Muscle of back (tissue), 11 donors: ENCODE results near the gene TMEM8B. TPM values are rescaled to one million over a fixed set of nuclear protein-coding genes. Genes with fewer than 3 reads are reported as not detected.
A peak's percentile ranks its signal among the peaks of the same experiment; 100 is the strongest.
"Not testable (repeated sequence)": the region's sequence is repeated elsewhere in the genome, so short reads cannot be mapped to it uniquely, and the experiment has no call there.

Experiments
- DNase-seq, 3 donors: peaks; one replicate each; pipeline versions ENCODE4 v3.0.0 to v3.0.0-alpha.2; 2013
- polyA plus RNA-seq, 10 donors: library from polyadenylated mRNA; unstranded; fragments of 120-200 nt; gene quantifications; one replicate each; pipeline ENCODE4 v1.2.1, GENCODE V29; 2013; ENCODE audit not compliant: insufficient read length in 10 of 10

Gene TMEM8B
- polyA plus RNA-seq, 10 donors = 14.0 to 21.2 (median 18.4) TPM

- peak in 2 of 3 donors; percentile 66 to 85 for DNase-seq
Observed at GRCh38 chr9:35906923-35907699, 78.1 kb downstream of the TMEM8B start.

GRCh38 chr9:35907711-35908503 is 78.9 kb downstream of the TMEM8B start:
- peak; percentile 87 to 95 (median 94) for DNase-seq

- DNase-seq = peak; percentile 43 to 83 (median 63)
Observed at GRCh38 chr9:35908504-35909125, 79.6 kb downstream of the TMEM8B start.

DNA sequence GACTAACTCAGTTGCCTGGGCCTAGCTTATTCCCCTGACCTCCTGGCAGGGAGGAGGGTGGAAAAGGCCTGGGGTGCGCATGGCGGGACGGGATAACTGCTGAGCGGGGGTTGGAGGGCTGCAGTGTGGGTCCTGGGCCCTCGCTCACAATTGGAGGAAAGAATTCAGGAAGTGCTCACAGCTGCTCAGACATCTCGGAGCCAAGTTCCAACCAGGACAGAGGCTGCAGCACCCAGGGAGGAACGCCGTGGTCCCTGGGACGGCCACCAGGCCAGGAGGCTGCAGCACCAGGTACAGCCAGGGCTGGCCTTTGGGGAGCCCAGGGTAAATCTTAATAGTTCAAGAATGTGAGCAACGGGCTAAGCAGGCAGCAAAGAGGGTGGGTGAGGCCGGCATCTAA is 80.2 kb downstream of the TMEM8B start, which contains the start of gene SPAAR:
SPAAR (plus strand) TSS at position 217 of the 400 bp plus-strand sequence. CDS start 974 bp downstream, outside the sequence.
- peak in 1 of 3 donors; percentile 27 for DNase-seq

DNA sequence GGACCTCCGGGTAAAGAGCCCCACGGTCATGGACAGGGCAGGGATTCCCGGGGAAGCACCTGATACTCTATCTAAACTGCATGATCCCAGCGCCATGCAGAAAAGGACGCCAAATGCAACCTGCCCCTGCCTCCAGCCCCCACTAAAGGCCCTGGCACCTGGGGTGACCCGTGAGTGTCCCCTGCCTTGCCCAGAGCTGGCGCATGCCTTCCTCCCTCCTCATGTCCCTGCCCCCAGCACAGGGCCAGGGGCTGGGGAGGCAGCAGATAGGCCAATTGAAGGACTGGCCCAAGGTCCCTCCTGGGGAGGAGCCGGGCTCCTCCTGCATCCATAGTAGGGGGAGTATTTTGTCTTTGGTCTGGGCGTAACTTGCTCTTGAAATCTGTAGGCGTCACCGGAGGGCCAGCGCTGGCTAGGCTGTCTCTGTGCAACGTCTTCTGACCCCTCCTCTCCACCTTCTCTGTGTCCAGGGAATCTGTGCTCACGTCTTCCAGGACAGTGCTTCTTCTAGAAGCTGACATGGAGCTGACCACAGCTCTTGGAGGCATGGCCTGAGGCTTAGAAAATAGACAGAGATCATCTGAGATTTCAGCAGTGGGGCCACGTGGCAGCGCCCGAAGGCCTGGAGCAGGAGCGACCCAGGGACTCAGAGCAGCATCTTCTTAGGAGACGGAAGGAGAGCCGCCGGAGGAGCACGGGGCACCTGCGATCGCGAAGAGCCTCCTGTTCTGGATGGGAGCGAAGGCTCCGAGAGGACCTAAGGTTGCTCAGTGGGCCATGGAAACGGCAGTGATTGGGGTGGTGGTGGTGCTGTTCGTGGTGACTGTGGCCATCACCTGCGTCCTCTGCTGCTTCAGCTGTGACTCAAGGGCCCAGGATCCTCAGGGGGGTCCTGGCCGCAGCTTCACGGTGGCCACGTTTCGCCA is 80.9 kb downstream of the TMEM8B start:
- DNase-seq = peak in 1 of 3 donors; percentile 51

DNA sequence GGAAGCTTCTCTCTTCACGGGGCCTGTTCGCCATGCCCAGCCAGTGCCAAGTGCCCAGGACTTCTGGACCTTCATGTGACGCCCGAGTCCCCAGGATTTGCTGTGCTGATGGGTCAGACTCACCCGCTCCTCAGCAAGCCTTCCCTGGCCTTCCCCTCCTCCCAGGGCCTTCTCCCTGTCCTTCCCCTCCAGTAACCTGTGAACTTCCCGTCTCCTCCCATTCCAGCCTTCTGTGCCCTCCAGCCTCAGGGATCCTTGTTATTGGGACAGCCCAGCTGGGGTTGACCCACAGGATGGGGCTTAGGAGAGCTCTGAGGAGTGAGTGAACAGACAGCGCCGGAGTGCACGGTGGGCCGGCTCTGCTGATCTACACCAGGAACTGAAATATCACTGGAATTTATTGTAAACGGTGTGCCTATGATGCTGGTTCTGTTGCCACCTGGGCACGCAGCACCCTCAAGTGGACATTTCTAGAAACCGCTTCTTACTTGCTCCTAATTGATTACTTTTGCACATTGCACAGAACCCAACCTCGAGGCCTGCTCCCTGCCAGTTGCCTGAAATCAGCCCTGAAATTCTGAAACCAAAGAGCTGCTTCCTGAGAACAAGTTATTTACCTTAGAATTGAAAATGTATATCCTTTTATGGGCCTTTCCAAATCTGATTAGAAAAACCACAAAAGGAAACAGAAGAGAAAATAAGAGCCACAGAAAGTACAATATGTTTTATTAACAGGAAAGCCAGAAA is 81.8 kb downstream of the TMEM8B start:
- peak in 1 of 3 donors; percentile 32 for DNase-seq

DNA sequence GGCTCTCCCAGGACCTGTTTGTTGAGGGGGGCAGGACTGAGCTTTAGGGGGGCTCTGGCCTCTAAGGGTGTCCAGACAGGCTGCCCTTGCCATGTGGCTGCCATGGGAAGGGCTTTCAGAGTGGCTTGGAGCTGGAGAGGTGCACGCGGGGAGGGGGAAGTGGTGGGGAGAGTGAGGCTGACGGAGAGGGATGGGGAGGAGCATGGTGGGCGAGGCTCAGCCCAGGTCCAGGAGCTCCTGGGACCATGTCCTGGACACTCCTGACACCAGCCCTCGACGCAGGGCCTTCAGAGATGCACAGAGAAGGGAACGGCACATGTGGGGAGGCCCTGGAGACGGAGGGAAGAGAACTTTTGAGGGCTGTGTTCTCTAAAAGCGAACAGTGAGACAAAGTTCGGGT is 82.7 kb downstream of the TMEM8B start:
- no peak for DNase-seq

DNA sequence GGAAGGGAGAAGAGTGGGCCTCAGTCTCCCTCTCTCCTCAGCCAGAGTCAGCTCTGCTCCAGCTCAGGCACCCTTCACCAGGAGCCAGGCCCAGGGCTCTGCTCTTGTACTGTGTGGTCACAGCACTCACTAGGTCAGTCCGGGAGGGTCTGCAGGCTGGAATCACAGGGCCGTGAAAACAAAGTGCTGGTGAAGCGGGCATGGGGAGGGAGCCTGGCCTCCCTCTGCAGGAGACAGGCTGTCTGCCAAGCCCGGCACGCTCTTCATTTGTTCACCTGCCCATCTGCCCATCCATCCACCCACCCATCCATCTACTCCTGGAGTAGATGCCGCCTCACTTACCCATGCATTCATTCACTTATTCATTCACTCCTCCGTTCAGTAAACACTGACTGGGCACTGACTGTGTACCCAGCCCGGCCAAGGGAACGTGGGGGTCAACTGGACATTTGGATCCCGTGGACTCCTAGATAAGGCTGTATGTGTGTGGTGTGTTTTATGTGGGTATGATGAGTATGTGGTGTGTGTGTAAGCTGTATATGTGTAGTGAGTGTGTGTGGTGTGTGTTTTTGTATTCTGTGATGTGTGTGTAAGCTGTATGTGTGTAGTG is 83.9 kb downstream of the TMEM8B start:
- DNase-seq = no peak

DNA sequence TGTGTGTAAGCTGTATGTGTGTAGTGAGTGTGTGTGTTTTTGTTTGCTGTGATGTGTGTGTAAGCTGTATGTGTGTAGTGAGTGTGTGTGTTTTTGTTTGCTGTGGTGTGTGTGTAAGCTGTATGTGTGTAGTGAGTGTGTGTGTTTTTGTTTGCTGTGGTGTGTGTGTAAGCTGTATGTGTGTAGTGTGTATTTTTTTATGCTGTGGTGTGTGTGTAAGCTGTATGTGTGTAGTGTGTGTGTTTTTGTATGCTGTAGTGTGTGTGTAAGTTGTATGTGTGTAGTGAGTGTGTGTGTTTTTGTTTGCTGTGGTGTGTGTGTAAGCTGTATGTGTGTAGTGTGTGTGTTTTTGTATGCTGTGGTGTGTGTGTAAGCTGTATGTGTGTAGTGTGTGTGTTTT is 84.4 kb downstream of the TMEM8B start:
- DNase-seq = not testable (repeated sequence)

- DNase-seq = peak in 1 of 3 donors; percentile 70
Observed at GRCh38 chr9:35914301-35914807, 85.3 kb downstream of the TMEM8B start.

Other genes with a start within 250 kb of the TMEM8B start
- 10 to 100 TPM; 30.3 to 41.7 (median 33.7) TPM for gene TESK1, start 224.0 kb upstream of the TMEM8B start, polyA plus RNA-seq
- gene CD72, start 210.8 kb upstream of the TMEM8B start, polyA plus RNA-seq = 1 to 10 TPM; 1.1 to 3.1 (median 1.7) TPM
- 1 to 10 TPM in 1 of 10 donors, under 1 TPM in 5, not detected in 4; 0.15 to 2.5 (median 0.33) TPM for gene SIT1, start 178.3 kb upstream of the TMEM8B start, polyA plus RNA-seq
- gene RMRP, start 171.2 kb upstream of the TMEM8B start, polyA plus RNA-seq = 1 to 10 TPM in 1 of 10 donors, not detected in 9; 7.1 TPM
- gene CCDC107, start 170.9 kb upstream of the TMEM8B start, polyA plus RNA-seq = 10 to 100 TPM; 13.8 to 23.0 (median 17.6) TPM
- 1 to 10 TPM; 2.6 to 6.7 (median 5.2) TPM for gene ARHGEF39, start 164.0 kb upstream of the TMEM8B start, polyA plus RNA-seq
- gene CA9, start 155.3 kb upstream of the TMEM8B start, polyA plus RNA-seq = 1 to 10 TPM in 1 of 10 donors, under 1 TPM in 8, not detected in 1; 0.42 to 1.6 (median 0.82) TPM
- 1,000 to 10,000 TPM; 4,673 to 8,611 (median 7,912) TPM for gene TPM2, start 139.3 kb upstream of the TMEM8B start, polyA plus RNA-seq
- gene TLN1, start 97.0 kb upstream of the TMEM8B start, polyA plus RNA-seq = 100 to 1,000 TPM in 6 of 10 donors, 10 to 100 TPM in 4; 96.0 to 136 (median 108) TPM
- gene CREB3, start 96.6 kb upstream of the TMEM8B start, polyA plus RNA-seq = 10 to 100 TPM; 20.9 to 29.3 (median 25.4) TPM
- gene GBA2, start 80.0 kb upstream of the TMEM8B start, polyA plus RNA-seq = 10 to 100 TPM; 41.8 to 88.0 (median 62.3) TPM
- 10 to 100 TPM; 16.9 to 20.5 (median 19.3) TPM for gene RGP1, start 79.9 kb upstream of the TMEM8B start, polyA plus RNA-seq
- 1 to 10 TPM in 3 of 10 donors, not detected in 7; 1.3 to 1.6 (median 1.4) TPM for gene MSMP, start 75.0 kb upstream of the TMEM8B start, polyA plus RNA-seq
- gene NPR2, start 37.6 kb upstream of the TMEM8B start, polyA plus RNA-seq = 10 to 100 TPM; 21.0 to 31.5 (median 25.8) TPM
- 1 to 10 TPM; 1.1 to 3.5 (median 1.8) TPM for gene SPAG8, start 17.0 kb upstream of the TMEM8B start, polyA plus RNA-seq
- 10 to 100 TPM; 23.9 to 33.1 (median 30.3) TPM for gene HINT2, start 14.2 kb upstream of the TMEM8B start, polyA plus RNA-seq
- under 1 TPM in 8 of 10 donors, not detected in 2; 0.08 to 0.52 (median 0.21) TPM for gene FAM221B, start 496 bp upstream of the TMEM8B start, polyA plus RNA-seq
- under 1 TPM in 1 of 10 donors, not detected in 9; 0.12 TPM for gene OR13J1, start 41.2 kb downstream of the TMEM8B start, polyA plus RNA-seq
- 1 to 10 TPM in 8 of 10 donors, under 1 TPM in 2; 0.74 to 2.6 (median 1.7) TPM for gene HRCT1, start 77.0 kb downstream of the TMEM8B start, polyA plus RNA-seq
- 1 to 10 TPM; 1.0 to 2.9 (median 1.7) TPM for gene SPAAR, start 80.3 kb downstream of the TMEM8B start, polyA plus RNA-seq
- under 1 TPM in 3 of 10 donors, not detected in 7; 0.24 to 0.31 (median 0.27) TPM for gene OR2S2, start 128.9 kb downstream of the TMEM8B start, polyA plus RNA-seq
- gene RECK, start 207.7 kb downstream of the TMEM8B start, polyA plus RNA-seq = 10 to 100 TPM; 23.3 to 55.7 (median 28.1) TPM